Ovary (tissue), 3 donors: ENCODE measurements around the gene STOML1.

Experiments
- POLR2A ChIP-seq: fragments of 450-650 bp; IDR thresholded peaks from one replicate; pipeline ENCODE4 v1.6.1; 2017; ENCODE audit warnings: antibody characterized with exemption, mild to moderate bottlenecking, moderate library complexity
- TF ChIP-seq, protein P1 (sequence below), 3 donors: fragments of 450-650 bp in 2 of 3; fragments of 200-600 bp in 1 of 3; IDR thresholded peaks; one replicate each; pipeline versions ENCODE4 v1.5.1 to v1.8.0; 2016 to 2022; ENCODE audit warnings: antibody characterized with exemption in 3 of 3, mild to moderate bottlenecking in 1 of 3
- donor health status: DM: no; HTN: no; CAD: no.

DNA sequence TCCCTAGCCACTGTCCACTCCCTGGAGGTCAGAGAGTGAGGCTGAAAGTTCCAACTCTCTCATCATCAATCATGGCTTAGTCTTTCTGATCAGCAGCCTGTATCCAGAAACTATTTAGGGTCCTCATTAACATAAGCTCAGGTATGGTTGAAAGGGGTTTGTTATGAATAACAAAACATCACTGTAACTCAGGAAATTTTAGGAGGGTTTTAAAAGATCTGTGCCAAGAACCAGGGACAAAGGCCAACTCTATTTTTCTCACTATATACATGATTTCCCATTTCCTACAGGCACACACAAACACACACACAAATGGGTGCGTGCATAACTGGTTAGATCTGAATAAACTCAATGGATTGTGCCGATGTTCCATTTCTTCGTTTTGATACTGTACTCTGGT, 23.6 kb downstream of the STOML1 start:
- TF ChIP-seq, protein P1, sequence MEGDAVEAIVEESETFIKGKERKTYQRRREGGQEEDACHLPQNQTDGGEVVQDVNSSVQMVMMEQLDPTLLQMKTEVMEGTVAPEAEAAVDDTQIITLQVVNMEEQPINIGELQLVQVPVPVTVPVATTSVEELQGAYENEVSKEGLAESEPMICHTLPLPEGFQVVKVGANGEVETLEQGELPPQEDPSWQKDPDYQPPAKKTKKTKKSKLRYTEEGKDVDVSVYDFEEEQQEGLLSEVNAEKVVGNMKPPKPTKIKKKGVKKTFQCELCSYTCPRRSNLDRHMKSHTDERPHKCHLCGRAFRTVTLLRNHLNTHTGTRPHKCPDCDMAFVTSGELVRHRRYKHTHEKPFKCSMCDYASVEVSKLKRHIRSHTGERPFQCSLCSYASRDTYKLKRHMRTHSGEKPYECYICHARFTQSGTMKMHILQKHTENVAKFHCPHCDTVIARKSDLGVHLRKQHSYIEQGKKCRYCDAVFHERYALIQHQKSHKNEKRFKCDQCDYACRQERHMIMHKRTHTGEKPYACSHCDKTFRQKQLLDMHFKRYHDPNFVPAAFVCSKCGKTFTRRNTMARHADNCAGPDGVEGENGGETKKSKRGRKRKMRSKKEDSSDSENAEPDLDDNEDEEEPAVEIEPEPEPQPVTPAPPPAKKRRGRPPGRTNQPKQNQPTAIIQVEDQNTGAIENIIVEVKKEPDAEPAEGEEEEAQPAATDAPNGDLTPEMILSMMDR (IDR thresholded peaks at IDR 0.05): no peak
- TF ChIP-seq POLR2A: no peak
